ENCODE results near the gene FCHSD1. TPM values are rescaled to one million over a fixed set of nuclear protein-coding genes. Genes with fewer than 3 reads are reported as not detected.

Gene FCHSD1
- total and polyA plus RNA-seq, 10 of the 15 experiments (the other 5 are each of a cell fraction or from before 2014, with no cell fraction given), result 0.97 to 22.8 (median 10.7) TPM

DNA sequence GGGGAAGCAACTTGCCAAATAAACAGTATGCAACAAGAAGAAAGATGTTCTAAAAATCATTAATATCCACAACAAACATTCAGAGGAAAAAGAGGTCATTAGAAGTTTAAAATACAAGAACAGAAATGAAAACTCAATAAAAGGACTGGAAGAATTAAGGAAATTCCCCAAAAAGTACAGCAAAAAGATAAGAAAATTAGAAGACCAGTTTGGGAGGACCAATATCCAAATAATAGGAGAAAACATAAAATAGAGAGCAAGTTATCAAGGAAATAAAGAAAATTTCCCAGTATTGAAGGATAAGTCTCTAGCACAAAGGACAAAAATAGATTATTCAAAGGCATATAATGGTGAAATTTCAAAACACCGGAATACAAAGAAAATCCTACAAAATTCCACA is 54.4 kb downstream of the FCHSD1 start:
- Histone ChIP-seq H3K27me3 (replicated peaks in 1 of 2; ENCODE audit: control insufficient read depth in 2 of 2, insufficient read depth in 2 of 2, low read length in 1 of 2) (no peaks in the 10 kb centered on the region), H3K4me3 (no peak overlapping the region), H2AFZ (ENCODE audit: control insufficient read depth, low read depth, low read length) (no peak overlapping the region), H3K4me1 (ENCODE audit: control insufficient read depth, insufficient read depth, low read length) (peaks cover 10% of the 10 kb centered on the region; the same call in 1 of the 2 replicates), H3K27ac (ENCODE audit: control insufficient read depth, insufficient read depth) (no peak overlapping the region), H3K4me2 (ENCODE audit: control insufficient read depth, insufficient read depth) (no peak overlapping the region), H4K20me1 (ENCODE audit: control insufficient read depth, insufficient read depth) (no peaks in the 10 kb centered on the region), H3K9ac (ENCODE audit: control insufficient read depth, insufficient read depth, low read length) (no peak overlapping the region), H3K36me3 (ENCODE audit: control insufficient read depth in 2 of 2, insufficient read depth in 2 of 2, low read length in 1 of 2) (peaks cover 3 to 8% of the 10 kb centered on the region in 2 experiments), H3K79me2 (ENCODE audit: control insufficient read depth, insufficient read depth, low read length) (peaks cover 62% of the 10 kb centered on the region), H3K9me3 (replicated peaks; ENCODE audit: control insufficient read depth, insufficient read depth, low read length) (no peaks in the 10 kb centered on the region)
- intact Hi-C loops (cut with micrococcal nuclease; ENCODE audit: unreplicated experiment), result loop anchor here (10.0 kb wide), 1 partner anchor 368 kb away; the partner anchor contains the start of gene RNF14
- FAIRE-seq (no peak), ATAC-seq (no peak), DNase-seq (ENCODE audit: low read depth, low spot score) (no peak)
- SMC1A ChIA-PET (ENCODE audit: uncharacterized antibody, unreplicated experiment), result interaction anchor here (0.9 to 4.0 kb wide), 11 partner anchors 9 to 176 kb away, joined by 3 to 45 read pairs (median 5); partner anchors contain the start of genes DIAPH1, HDAC3, PCDHGA11 and RELL2
- 95% methylated on average over 1 of the region's 1 CpG for WGBS (ENCODE audit: insufficient coverage, insufficient replicate concordance, low lambda C conversion rate, missing lambda C conversion rate)
- POLR2A ChIA-PET, result interaction anchor here (0.7 to 4.6 kb wide), 7 partner anchors 11 to 45 kb away, joined by 3 to 41 read pairs (median 8); partner anchors contain the start of genes DIAPH1, HDAC3 and RELL2
- RAD21 ChIA-PET (ENCODE audit: unreplicated experiment), result interaction anchor here (1.1 to 4.3 kb wide), 6 partner anchors 9 to 184 kb away, joined by 3 to 60 read pairs (median 6); partner anchors contain the start of genes DIAPH1, HDAC3, PCDHGA10 and RELL2
- TF ChIP-seq, protein P1, sequence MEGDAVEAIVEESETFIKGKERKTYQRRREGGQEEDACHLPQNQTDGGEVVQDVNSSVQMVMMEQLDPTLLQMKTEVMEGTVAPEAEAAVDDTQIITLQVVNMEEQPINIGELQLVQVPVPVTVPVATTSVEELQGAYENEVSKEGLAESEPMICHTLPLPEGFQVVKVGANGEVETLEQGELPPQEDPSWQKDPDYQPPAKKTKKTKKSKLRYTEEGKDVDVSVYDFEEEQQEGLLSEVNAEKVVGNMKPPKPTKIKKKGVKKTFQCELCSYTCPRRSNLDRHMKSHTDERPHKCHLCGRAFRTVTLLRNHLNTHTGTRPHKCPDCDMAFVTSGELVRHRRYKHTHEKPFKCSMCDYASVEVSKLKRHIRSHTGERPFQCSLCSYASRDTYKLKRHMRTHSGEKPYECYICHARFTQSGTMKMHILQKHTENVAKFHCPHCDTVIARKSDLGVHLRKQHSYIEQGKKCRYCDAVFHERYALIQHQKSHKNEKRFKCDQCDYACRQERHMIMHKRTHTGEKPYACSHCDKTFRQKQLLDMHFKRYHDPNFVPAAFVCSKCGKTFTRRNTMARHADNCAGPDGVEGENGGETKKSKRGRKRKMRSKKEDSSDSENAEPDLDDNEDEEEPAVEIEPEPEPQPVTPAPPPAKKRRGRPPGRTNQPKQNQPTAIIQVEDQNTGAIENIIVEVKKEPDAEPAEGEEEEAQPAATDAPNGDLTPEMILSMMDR (IDR thresholded peaks at IDR 0.05 in 2 of 3, conservative IDR thresholded peaks at IDR 0.05 in 1 of 3; ENCODE audit: control insufficient read depth in 2 of 3, extremely low read depth in 1 of 3, insufficient read depth in 1 of 3, low read depth in 3 of 3, low read length in 3 of 3), result no peak
- TF ChIP-seq EP300 (IDR thresholded peaks at IDR 0.05; ENCODE audit: borderline replicate concordance in 1 of 2, control insufficient read depth in 1 of 2, low read depth in 2 of 2, low read length in 2 of 2), result no peak
- no peak for TF ChIP-seq EZH2 (IDR thresholded peaks at IDR 0.05; ENCODE audit: borderline replicate concordance, control insufficient read depth, low read depth, low read length)
- no peak for TF ChIP-seq YY1 (IDR thresholded peaks at IDR 0.05; ENCODE audit: low read depth, low read length)
- CTCF ChIA-PET, result interaction anchor here (1.1 to 3.9 kb wide), 11 partner anchors 11 to 364 kb away, joined by 3 to 43 read pairs (median 10); partner anchors contain the start of genes DIAPH1, HDAC3, PCDHGA10 and RELL2
- BruUV-seq (replicated peaks), result no TSS peak
- in situ Hi-C loops (cut with MboI), result no loop called here
